Spleen (tissue), 7 donors: ENCODE data around the gene MMP23B.
"Not testable (repeated sequence)": the region's sequence is repeated elsewhere in the genome, so short reads cannot be mapped to it uniquely, and the experiment has no call there.

Source experiments
- CTCF ChIP-seq, 11 experiments: fragments of 200-600 bp in 7 of 11; fragments of 450-650 bp in 4 of 11; sonication (generic) in 4 of 11; IDR thresholded peaks in 8 of 11; conservative IDR thresholded peaks in 3 of 11; 1 replicate in 7 of 11; 2 replicates in 4 of 11; pipeline versions ENCODE4 v1.4.0 to v1.8.0; 2016 to 2021; ENCODE audit warnings: antibody characterized with exemption in 11 of 11, inconsistent platforms in 4 of 11, mild to moderate bottlenecking in 1 of 11
- POLR2A ChIP-seq, 3 donors: fragments of 450-650 bp; IDR thresholded peaks; one replicate each; pipeline ENCODE4 v1.5.1; 2017; ENCODE audit warnings: antibody characterized with exemption in 3 of 3, mild to moderate bottlenecking in 1 of 3
- POLR2AphosphoS5 ChIP-seq, 3 donors: sonication (generic); formaldehyde crosslinking; IDR thresholded peaks; one replicate each; pipeline ENCODE4 v1.5.1; 2017; ENCODE audit warnings: antibody characterized with exemption in 3 of 3
- donor health status: DM: no; HTN: no; CAD: no; lungs with moderate emphysema.
- donor health status: DM: no; HTN: no; CAD: no.
- donor health status: DM: no; HTN: no; CAD: no.

- not testable (repeated sequence) for TF ChIP-seq CTCF (IDR thresholded peaks at IDR 0.05 in 8 of 11, conservative IDR thresholded peaks at IDR 0.05 in 3 of 11); POLR2A (IDR thresholded peaks at IDR 0.05)
- TF ChIP-seq POLR2AphosphoS5 (IDR thresholded peaks at IDR 0.05): peak in 1 of 3 donors; percentile 10
Measured at GRCh38 chr1:1676087-1676486, 44.1 kb downstream of the MMP23B start.
